IPS-15b (cell line): ENCODE data around the gene IL18R1.

Source experiments
- H3K27me3 ChIP-seq: one replicate; pipeline ENCODE4 v1.6.1; 2013; ENCODE audit warnings: low read length; ENCODE audit not compliant: control insufficient read depth, insufficient read depth
- H3K36me3 ChIP-seq: one replicate; pipeline ENCODE4 v1.6.1; 2013; ENCODE audit warnings: low read length; ENCODE audit not compliant: control insufficient read depth, insufficient read depth
- H3K4me1 ChIP-seq: one replicate; pipeline ENCODE4 v1.6.1; 2013; ENCODE audit warnings: mild to moderate bottlenecking, low read length; ENCODE audit not compliant: control insufficient read depth, insufficient read depth
- H3K4me3 ChIP-seq: one replicate; pipeline ENCODE4 v1.5.1; 2013; ENCODE audit warnings: low read depth, low read length
- H3K9ac ChIP-seq: one replicate; pipeline ENCODE4 v1.6.1; 2013; ENCODE audit warnings: low read depth, mild to moderate bottlenecking, low read length
- H3K9me3 ChIP-seq: one replicate; pipeline ENCODE4 v1.6.1; 2013; ENCODE audit warnings: mild to moderate bottlenecking, low read length; ENCODE audit not compliant: control insufficient read depth, insufficient read depth

The IL18R1 gene

DNA sequence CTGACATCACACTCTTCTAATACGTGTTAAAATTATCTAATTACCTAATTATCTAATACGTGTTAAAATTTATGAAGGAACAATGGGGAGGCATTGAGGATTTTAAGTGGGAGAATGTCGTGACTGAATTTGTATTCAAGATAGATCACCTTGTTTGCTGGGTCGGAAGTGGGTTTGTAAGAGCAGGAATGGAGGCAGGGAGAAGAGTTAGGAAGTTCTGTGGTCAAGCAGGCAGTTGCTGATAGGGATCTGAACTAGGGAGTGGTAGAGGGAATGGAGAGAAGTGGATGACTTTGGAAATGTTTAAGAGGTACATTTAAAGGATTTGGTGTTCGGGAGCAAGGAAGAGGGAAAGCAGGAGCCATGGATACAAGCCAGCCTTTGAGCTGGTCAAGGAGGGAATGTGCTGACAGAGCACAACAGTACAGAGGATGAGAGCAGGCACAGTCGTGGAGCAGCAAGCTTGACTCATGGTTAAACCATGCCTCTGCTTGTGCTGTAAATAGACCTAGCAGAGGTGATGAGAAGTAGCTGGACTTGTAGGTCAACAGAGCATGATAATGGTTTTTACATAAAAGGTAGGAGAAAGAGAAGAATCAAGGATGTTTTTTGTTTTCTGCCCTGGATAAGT lies 83.6 kb downstream of the IL18R1 start:
- Histone ChIP-seq H3K36me3 (no peaks in the 10 kb centered on the region), H3K27me3 (no peaks in the 10 kb centered on the region), H3K9ac (no peak overlapping the region), H3K9me3 (no peaks in the 10 kb centered on the region), H3K4me1 (no peaks in the 10 kb centered on the region), H3K4me3 (no peak overlapping the region)

GRCh38 chr2:102442967-102443828 lies 87.6 kb downstream of the IL18R1 start:
- Histone ChIP-seq H3K4me1 (no peaks in the 10 kb centered on the region), H3K27me3 (no peaks in the 10 kb centered on the region), H3K9me3 (no peaks in the 10 kb centered on the region), H3K9ac (no peak overlapping the region), H3K36me3 (no peaks in the 10 kb centered on the region), H3K4me3 (no peak overlapping the region)

DNA sequence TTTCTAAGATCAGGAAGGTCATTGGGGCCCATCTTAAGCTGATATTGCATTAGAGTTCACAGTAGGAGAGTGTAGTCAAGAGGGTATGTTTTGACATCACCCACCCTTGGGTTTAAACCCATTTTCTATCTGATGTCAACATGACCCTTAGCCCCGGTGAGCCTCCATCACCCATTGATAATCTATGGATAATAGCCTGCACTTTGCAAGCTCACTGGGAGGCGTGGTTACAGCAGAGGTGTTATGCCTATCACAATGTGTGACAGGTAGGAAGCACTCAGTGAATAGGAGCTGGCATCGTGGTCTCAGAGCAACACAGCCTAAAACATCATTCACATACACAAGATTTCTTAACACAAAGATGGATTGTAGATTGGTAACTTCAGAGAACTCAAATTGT lies 88.6 kb downstream of the IL18R1 start:
- H3K36me3 ChIP-seq = no peaks in the 10 kb centered on the region
- H3K4me3 ChIP-seq = no peak overlapping the region
- H3K9me3 ChIP-seq = no peaks in the 10 kb centered on the region
- H3K9ac ChIP-seq = no peak overlapping the region
- H3K27me3 ChIP-seq = no peaks in the 10 kb centered on the region
- no peaks in the 10 kb centered on the region for H3K4me1 ChIP-seq

GRCh38 chr2:102446936-102447335 lies 91.3 kb downstream of the IL18R1 start:
- Histone ChIP-seq H3K27me3 (no peaks in the 10 kb centered on the region), H3K36me3 (no peaks in the 10 kb centered on the region), H3K4me3 (no peak overlapping the region), H3K9ac (no peak overlapping the region), H3K4me1 (no peaks in the 10 kb centered on the region), H3K9me3 (no peaks in the 10 kb centered on the region)
